GM12864 (cell line): Measurements from ENCODE around the gene RAP1GDS1.
A peak's percentile ranks its signal among the peaks of the same experiment; 100 is the strongest.
"Not testable (repeated sequence)": the region's sequence is repeated elsewhere in the genome, so short reads cannot be mapped to it uniquely, and the experiment has no call there.

Experiments used
- DNase-seq: peaks from one replicate; pipeline ENCODE4 v3.0.0-alpha.2; 2011; ENCODE audit warnings: low read depth
- H3K4me3 ChIP-seq: 2 replicates; pipeline ENCODE4 v1.5.1; 2011; ENCODE audit warnings: mild to moderate bottlenecking, low read depth, low read length, control low read depth
- TF ChIP-seq, protein P1 (sequence below): IDR thresholded peaks from 2 replicates; pipeline ENCODE4 v1.5.1; 2011; ENCODE audit warnings: low read depth, mild to moderate bottlenecking, moderate library complexity, low read length, control low read depth, inconsistent platforms; ENCODE audit errors: missing control alignments

Gene RAP1GDS1

DNA sequence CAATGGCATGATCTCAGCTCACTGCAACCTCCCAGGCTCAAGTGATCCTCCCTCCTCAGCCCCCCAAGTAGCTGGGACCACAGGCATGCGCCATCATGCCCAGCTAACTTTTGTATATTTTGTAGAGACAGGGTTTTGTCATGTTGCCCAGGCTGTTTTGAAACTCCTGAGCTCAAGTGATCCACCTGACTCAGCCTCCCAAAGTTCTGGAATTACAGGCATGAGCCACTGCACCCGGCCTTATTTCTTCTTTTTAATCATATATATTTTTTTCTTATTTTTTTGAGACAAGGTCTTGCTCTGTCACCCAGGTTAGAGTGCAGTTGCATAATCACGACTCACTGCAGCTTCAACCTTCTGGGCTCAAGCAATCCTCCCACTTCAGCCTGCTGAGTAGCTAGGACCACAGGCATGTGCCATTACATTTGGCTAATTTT is 213.2 kb downstream of the RAP1GDS1 start:
- DNase-seq: no peak
- TF ChIP-seq, protein P1, sequence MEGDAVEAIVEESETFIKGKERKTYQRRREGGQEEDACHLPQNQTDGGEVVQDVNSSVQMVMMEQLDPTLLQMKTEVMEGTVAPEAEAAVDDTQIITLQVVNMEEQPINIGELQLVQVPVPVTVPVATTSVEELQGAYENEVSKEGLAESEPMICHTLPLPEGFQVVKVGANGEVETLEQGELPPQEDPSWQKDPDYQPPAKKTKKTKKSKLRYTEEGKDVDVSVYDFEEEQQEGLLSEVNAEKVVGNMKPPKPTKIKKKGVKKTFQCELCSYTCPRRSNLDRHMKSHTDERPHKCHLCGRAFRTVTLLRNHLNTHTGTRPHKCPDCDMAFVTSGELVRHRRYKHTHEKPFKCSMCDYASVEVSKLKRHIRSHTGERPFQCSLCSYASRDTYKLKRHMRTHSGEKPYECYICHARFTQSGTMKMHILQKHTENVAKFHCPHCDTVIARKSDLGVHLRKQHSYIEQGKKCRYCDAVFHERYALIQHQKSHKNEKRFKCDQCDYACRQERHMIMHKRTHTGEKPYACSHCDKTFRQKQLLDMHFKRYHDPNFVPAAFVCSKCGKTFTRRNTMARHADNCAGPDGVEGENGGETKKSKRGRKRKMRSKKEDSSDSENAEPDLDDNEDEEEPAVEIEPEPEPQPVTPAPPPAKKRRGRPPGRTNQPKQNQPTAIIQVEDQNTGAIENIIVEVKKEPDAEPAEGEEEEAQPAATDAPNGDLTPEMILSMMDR: no peak

DNA sequence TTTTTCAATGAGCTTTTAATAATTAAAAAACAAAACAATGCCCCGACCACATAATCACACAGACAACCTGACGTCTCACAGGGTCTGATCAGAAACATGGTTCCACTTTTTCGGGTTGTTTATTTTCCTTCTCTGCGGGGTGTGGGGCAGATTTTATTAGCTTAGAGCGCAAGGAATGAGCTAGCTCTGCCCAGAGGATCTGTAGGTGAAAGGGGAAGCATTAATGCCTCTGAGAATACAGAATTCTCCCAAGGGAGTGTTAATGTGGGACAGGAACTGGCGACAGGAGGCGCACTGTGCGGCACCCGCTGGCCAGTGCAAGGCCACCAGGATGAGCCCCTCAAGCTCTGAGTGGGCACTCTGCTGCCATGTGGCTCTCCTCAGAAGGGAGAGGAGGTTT is 215.7 kb downstream of the RAP1GDS1 start:
- H3K4me3 ChIP-seq: no peak overlapping the region
- DNase-seq: no peak
- TF ChIP-seq, protein P1: peak; percentile 9

More for the DNA sequence above, 213.2 kb downstream of the RAP1GDS1 start:
- no peak overlapping the region for H3K4me3 ChIP-seq

DNA sequence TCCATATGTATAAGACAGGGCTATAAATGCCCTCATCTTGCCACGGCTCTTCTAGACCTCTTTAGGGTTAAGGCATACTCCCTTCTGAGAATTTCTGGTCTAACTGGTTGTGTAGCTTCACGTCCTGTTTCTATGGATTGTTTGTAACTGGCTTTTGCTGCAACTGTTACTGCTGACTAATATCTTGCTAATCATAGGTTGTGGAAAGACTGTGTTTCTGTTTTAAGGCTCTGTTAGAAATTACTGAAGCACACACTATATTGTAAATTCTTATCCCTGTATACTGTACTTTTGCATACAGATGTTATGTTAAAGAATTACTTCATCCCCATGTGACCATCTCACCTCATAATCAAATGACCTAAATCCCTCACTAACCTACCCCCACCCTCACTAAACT is 218.4 kb downstream of the RAP1GDS1 start:
- not testable (repeated sequence) for DNase-seq, H3K4me3 ChIP-seq

DNA sequence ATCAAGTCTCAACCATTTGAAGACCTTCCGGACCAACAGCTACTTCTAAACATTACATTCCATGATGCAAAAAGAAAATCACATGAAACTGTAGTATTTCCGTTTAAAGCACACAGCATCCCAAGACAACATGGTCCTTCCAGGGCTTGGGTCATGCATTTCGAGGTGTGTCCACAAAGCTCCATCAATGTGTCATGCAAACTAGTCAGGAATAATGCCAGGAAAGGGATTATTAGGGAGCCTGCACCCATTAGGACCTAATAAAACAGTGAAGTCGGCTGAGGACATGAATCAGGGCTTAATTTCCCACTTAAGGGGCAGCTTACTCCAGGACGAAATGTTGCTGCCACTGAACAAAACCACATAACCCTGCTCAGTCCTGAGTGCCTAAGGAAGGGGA is 219.4 kb downstream of the RAP1GDS1 start:
- DNase-seq: no peak
- H3K4me3 ChIP-seq: no peak overlapping the region
- TF ChIP-seq, protein P1: no peak

DNA sequence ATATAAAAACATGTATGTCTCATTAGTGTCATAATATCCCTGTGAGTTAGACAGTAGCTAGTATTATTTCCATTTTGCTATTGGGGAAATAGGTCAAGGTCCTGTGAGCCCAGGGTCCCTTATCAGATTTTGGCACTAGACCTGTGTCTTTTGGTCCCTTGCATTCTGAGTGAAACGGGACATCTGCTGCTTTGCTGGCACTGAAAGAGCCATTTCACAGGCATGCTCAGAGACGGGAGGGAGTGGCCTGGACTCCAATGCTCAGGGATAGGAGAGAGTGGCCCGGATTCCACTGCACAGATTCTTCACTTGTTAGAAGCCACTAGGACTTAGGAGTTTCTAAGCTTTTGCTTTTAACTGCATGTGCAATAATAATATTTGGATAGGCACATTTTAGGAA is 220.0 kb downstream of the RAP1GDS1 start:
- DNase-seq: no peak
- no peak overlapping the region for H3K4me3 ChIP-seq
- TF ChIP-seq, protein P1: no peak

DNA sequence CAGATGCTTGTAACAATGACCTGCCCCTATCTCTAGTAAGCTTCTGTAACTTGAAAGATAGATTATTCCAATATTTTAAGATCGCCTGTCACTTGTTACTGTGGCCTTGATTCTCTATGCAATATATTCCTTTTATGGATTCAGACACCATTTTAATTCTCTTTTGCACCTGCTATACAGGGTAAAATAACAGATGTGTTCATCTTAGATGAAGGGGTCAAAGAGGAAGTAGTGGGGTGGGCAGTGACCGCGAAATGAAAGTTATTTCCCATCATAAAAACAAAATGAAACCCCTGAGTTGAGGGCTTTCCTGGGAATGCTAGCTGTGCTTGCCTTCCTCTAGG is 221.3 kb downstream of the RAP1GDS1 start:
- TF ChIP-seq, protein P1: no peak
- DNase-seq: no peak
- no peak overlapping the region for H3K4me3 ChIP-seq

DNA sequence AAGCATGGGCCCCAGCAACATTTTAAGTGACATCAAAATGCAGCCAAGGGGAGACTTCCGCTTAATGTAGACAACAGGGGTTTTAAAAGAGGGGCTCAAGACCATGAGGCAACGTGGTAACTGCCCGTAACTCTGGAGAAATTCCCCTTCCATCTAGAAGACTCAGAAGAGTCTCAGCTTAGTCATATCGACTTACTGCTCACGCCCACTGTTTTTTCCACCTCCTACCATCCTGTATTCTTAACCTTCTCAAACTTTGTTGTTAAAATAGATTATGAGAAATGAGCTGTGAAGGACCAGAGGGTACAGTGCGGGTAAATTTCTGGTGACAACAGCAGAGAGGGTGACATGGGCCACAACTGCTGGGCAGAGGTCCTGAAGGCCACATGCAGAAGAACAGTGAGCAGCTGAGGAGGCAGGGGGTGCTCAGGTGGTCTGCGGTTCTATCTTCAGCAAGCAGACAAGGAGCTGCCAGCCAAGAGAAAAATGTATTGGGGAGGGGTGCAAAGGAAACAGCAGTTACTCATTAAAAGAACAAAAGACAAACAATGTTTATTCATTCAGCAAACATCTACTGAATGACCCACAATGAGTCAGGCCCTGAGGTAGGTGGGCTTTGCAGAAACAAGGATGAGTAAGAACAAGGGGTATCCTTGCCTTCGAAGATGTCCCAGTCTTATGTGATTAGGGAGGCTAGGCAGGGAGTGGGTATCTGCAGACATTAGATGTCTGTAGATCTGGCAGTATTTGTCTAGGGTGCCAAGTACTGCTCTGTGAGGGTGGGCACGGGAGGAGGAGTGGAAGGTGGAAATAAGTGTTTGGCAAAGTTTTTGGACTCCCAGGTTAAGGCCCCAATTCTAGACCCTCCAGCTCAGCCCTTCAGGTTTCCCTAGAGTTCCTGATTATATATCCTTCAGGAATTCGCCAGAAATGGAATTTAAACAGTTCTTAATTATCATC is 221.9 kb downstream of the RAP1GDS1 start:
- TF ChIP-seq, protein P1: no peak
- DNase-seq: peak; percentile 57
- no peak overlapping the region for H3K4me3 ChIP-seq
